Hepatocyte (in vitro differentiated cells): ENCODE data around the gene OPN3. TPM values are rescaled to one million over a fixed set of nuclear protein-coding genes. Genes with fewer than 3 reads are reported as not detected.

Source experiments
- DNase-seq: peaks from one replicate; pipeline ENCODE4 v3.0.0-alpha.2; 2016; ENCODE audit warnings: low spot score
- H2AFZ ChIP-seq: fragments of 200-600 bp; sonication (generic); 2 replicates; pipeline ENCODE4 v1.6.0; 2016; ENCODE audit warnings: antibody characterized with exemption, mild to moderate bottlenecking
- H3K27ac ChIP-seq: fragments of 200-600 bp; sonication (generic); 2 replicates; pipeline ENCODE4 v1.5.1; 2016; ENCODE audit warnings: mild to moderate bottlenecking
- H3K27me3 ChIP-seq: fragments of 200-600 bp; sonication (generic); 2 replicates; pipeline ENCODE4 v1.6.1; 2016
- H3K36me3 ChIP-seq: fragments of 200-600 bp; sonication (generic); replicated peaks from 2 replicates; pipeline ENCODE4 v1.5.1; 2016; ENCODE audit warnings: low read depth; ENCODE audit not compliant: insufficient read depth
- H3K4me1 ChIP-seq: fragments of 200-600 bp; sonication (generic); 2 replicates; pipeline ENCODE4 v1.5.1; 2016; ENCODE audit warnings: mild to moderate bottlenecking, moderate library complexity; ENCODE audit not compliant: insufficient read depth
- H3K4me2 ChIP-seq: fragments of 200-600 bp; sonication (generic); 2 replicates; pipeline ENCODE4 v1.6.0; 2016
- H3K4me3 ChIP-seq: fragments of 200-600 bp; sonication (generic); 2 replicates; pipeline ENCODE4 v1.5.1; 2016; ENCODE audit warnings: mild to moderate bottlenecking
- H3K79me2 ChIP-seq: fragments of 200-600 bp; sonication (generic); 2 replicates; pipeline ENCODE4 v1.6.0; 2017; ENCODE audit warnings: mild to moderate bottlenecking
- H3K9me2 ChIP-seq: fragments of 200-600 bp; sonication (generic); replicated peaks from 2 replicates; pipeline ENCODE4 v1.6.0; 2017; ENCODE audit warnings: mild to moderate bottlenecking; ENCODE audit not compliant: insufficient read depth
- H3K9me3 ChIP-seq: fragments of 200-600 bp; sonication (generic); 2 replicates; pipeline ENCODE4 v1.5.1; 2016; ENCODE audit warnings: low read depth, mild to moderate bottlenecking
- H4K20me1 ChIP-seq: fragments of 200-600 bp; sonication (generic); 2 replicates; pipeline ENCODE4 v1.6.0; 2016; ENCODE audit warnings: mild to moderate bottlenecking; ENCODE audit not compliant: insufficient read depth, poor library complexity, severe bottlenecking
- CTCF ChIP-seq: fragments of 200-600 bp; sonication (generic); IDR thresholded peaks from 2 replicates; pipeline ENCODE4 v1.5.1; 2016; ENCODE audit warnings: antibody characterized with exemption, mild to moderate bottlenecking; ENCODE audit not compliant: poor library complexity
- EZH2 ChIP-seq: fragments of 200-600 bp; sonication (generic); IDR thresholded peaks from 2 replicates; pipeline ENCODE4 v1.6.1; 2016; ENCODE audit warnings: antibody characterized with exemption, mild to moderate bottlenecking, borderline replicate concordance
- EZH2phosphoT487 ChIP-seq: fragments of 200-600 bp; sonication (generic); IDR thresholded peaks from one replicate; pipeline ENCODE4 v1.6.1; 2018; ENCODE audit warnings: antibody characterized with exemption, mild to moderate bottlenecking, low read depth, moderate library complexity; ENCODE audit not compliant: unreplicated experiment, severe bottlenecking
- WGBS: methylation state at CpG from one replicate; pipeline ENCODE4 v1.1.6; 2016; ENCODE audit warnings: low lambda C conversion rate; ENCODE audit errors: missing lambda C conversion rate; 5-methylcytosine and 5-hydroxymethylcytosine counted together
- polyA plus RNA-seq: library from polyadenylated mRNA; unstranded; fragments of >200 nt; fragmentation: Nextera tagmentation; extraction: Ambion mirVana; gene quantifications from 2 replicates; pipeline ENCODE4 v1.2.1, GENCODE V29; 2016
- total RNA-seq: library from RNA; depleted of rRNA; stranded (reverse); fragments of >200 nt; gene quantifications from 2 replicates; pipeline ENCODE4 v1.2.3, GENCODE V29; 2014

Gene OPN3
- total and polyA plus RNA-seq, 2 experiments from 2014 or later, result 40.0 to 75.8 TPM

- no peaks in the 10 kb centered on the region for H3K79me2 ChIP-seq
- H3K4me1 ChIP-seq, result no peaks in the 10 kb centered on the region
- H3K27ac ChIP-seq, result no peak overlapping the region
- WGBS, result 92% methylated on average over 1 of the region's 1 CpG
- TF ChIP-seq CTCF, result no peak
- no peak for TF ChIP-seq EZH2phosphoT487
- TF ChIP-seq EZH2, result no peak
- H3K36me3 ChIP-seq, result no peaks in the 10 kb centered on the region
- H2AFZ ChIP-seq, result no peak overlapping the region
- no peaks in the 10 kb centered on the region for H3K9me3 ChIP-seq
- H3K4me3 ChIP-seq, result no peak overlapping the region
- no peak for DNase-seq
- H3K27me3 ChIP-seq, result no peaks in the 10 kb centered on the region
- no peaks in the 10 kb centered on the region for H3K9me2 ChIP-seq
- H4K20me1 ChIP-seq, result no peaks in the 10 kb centered on the region
- H3K4me2 ChIP-seq, result no peak overlapping the region
These were observed 57.2 kb downstream of the OPN3 start for GRCh38 chr1:241582921-241583321.

- no peak overlapping the region for H3K4me3 ChIP-seq
- no peak overlapping the region for H3K27ac ChIP-seq
- H2AFZ ChIP-seq, result no peak overlapping the region
- DNase-seq, result no peak
- 87% methylated on average over 4 of the region's 4 CpGs for WGBS
- H3K27me3 ChIP-seq, result no peaks in the 10 kb centered on the region
- H3K36me3 ChIP-seq, result no peaks in the 10 kb centered on the region
- H3K4me1 ChIP-seq, result no peaks in the 10 kb centered on the region
- no peaks in the 10 kb centered on the region for H4K20me1 ChIP-seq
- no peak overlapping the region for H3K4me2 ChIP-seq
- H3K9me2 ChIP-seq, result no peaks in the 10 kb centered on the region
- no peak for TF ChIP-seq CTCF
- TF ChIP-seq EZH2phosphoT487, result no peak
- TF ChIP-seq EZH2, result no peak
- H3K9me3 ChIP-seq, result no peaks in the 10 kb centered on the region
- no peaks in the 10 kb centered on the region for H3K79me2 ChIP-seq
These were observed 60.7 kb downstream of the OPN3 start for GRCh38 chr1:241579434-241579833.

- Histone ChIP-seq H3K9me3 (no peaks in the 10 kb centered on the region), H3K4me1 (no peaks in the 10 kb centered on the region), H3K36me3 (no peaks in the 10 kb centered on the region), H2AFZ (no peak overlapping the region), H3K79me2 (no peaks in the 10 kb centered on the region), H3K27ac (no peak overlapping the region), H3K27me3 (no peaks in the 10 kb centered on the region), H4K20me1 (no peaks in the 10 kb centered on the region), H3K4me2 (no peak overlapping the region), H3K4me3 (no peak overlapping the region), H3K9me2 (no peaks in the 10 kb centered on the region)
- DNase-seq, result no peak
- TF ChIP-seq EZH2phosphoT487 (no peak), CTCF (no peak), EZH2 (no peak)
These were observed 66.0 kb downstream of the OPN3 start for GRCh38 chr1:241574154-241574553.

GRCh38 chr1:241569848-241570247 lies 70.3 kb downstream of the OPN3 start:
- Histone ChIP-seq H3K4me3 (no peak overlapping the region), H2AFZ (no peak overlapping the region), H3K79me2 (no peaks in the 10 kb centered on the region), H3K9me3 (no peaks in the 10 kb centered on the region), H3K27me3 (no peaks in the 10 kb centered on the region), H4K20me1 (no peaks in the 10 kb centered on the region), H3K4me2 (no peak overlapping the region), H3K4me1 (no peaks in the 10 kb centered on the region), H3K36me3 (no peaks in the 10 kb centered on the region), H3K9me2 (no peaks in the 10 kb centered on the region), H3K27ac (no peak overlapping the region)
- no peak for TF ChIP-seq CTCF
- TF ChIP-seq EZH2, result no peak
- TF ChIP-seq EZH2phosphoT487, result no peak
- DNase-seq, result no peak
- 94% methylated on average over 2 of the region's 2 CpGs for WGBS
